Loucy (cell line): ENCODE measurements around the gene KRT38.

Experiments
- CTCF ChIP-seq: fragments of 200-600 bp; sonication (generic); conservative IDR thresholded peaks from 2 replicates; pipeline ENCODE4 v1.5.1; 2014; ENCODE audit warnings: mild to moderate bottlenecking, antibody characterized with exemption, low read length
- EZH2phosphoT487 ChIP-seq: fragments of 200-600 bp; IDR thresholded peaks from 2 replicates; pipeline ENCODE4 v1.6.1; 2018; ENCODE audit warnings: antibody characterized with exemption, mild to moderate bottlenecking, moderate library complexity, borderline replicate concordance

- TF ChIP-seq CTCF (no peak), EZH2phosphoT487 (no peak)
Observed at GRCh38 chr17:41448506-41448905, 7.7 kb upstream of the KRT38 start.
